ENCODE results near the gene NBEAL1.
"Not testable (repeated sequence)": the region's sequence is repeated elsewhere in the genome, so short reads cannot be mapped to it uniquely, and the experiment has no call there.

NBEAL1 gene

GRCh38 chr2:203040966-203041521 lies 26.4 kb downstream of the NBEAL1 start:
- no peak for DNase-seq

GRCh38 chr2:203042178-203042577 lies 27.5 kb downstream of the NBEAL1 start:
- DNase-seq: no peak

GRCh38 chr2:203043226-203043625 lies 28.6 kb downstream of the NBEAL1 start:
- no peak for DNase-seq

GRCh38 chr2:203045867-203046266 lies 31.2 kb downstream of the NBEAL1 start:
- DNase-seq: no peak

GRCh38 chr2:203052539-203052938 lies 37.9 kb downstream of the NBEAL1 start:
- no peak for DNase-seq

GRCh38 chr2:203059567-203060240 lies 45.0 kb downstream of the NBEAL1 start:
- DNase-seq: no peak

GRCh38 chr2:203061346-203061745 lies 46.7 kb downstream of the NBEAL1 start:
- no peak for DNase-seq

GRCh38 chr2:203062126-203062525 lies 47.5 kb downstream of the NBEAL1 start:
- no peak for DNase-seq

- DNase-seq: not testable (repeated sequence)
Observed at GRCh38 chr2:203066519-203067091, 51.9 kb downstream of the NBEAL1 start.

- no peak for DNase-seq
Observed at GRCh38 chr2:203070701-203071100, 56.0 kb downstream of the NBEAL1 start.

- no peak for DNase-seq
Observed at GRCh38 chr2:203071148-203071547, 56.5 kb downstream of the NBEAL1 start.

- no peak for DNase-seq
Observed at GRCh38 chr2:203072371-203072770, 57.7 kb downstream of the NBEAL1 start.

- DNase-seq: no peak
Observed at GRCh38 chr2:203077451-203077850, 62.8 kb downstream of the NBEAL1 start.

- DNase-seq: no peak
Observed at GRCh38 chr2:203080447-203081045, 65.9 kb downstream of the NBEAL1 start.

- DNase-seq: no peak
Observed at GRCh38 chr2:203083328-203083727, 68.7 kb downstream of the NBEAL1 start.

GRCh38 chr2:203086381-203086780 lies 71.7 kb downstream of the NBEAL1 start:
- not testable (repeated sequence) for DNase-seq

GRCh38 chr2:203090721-203091120 lies 76.0 kb downstream of the NBEAL1 start:
- DNase-seq: not testable (repeated sequence)

- DNase-seq: no peak
Observed at GRCh38 chr2:203097735-203098134, 83.1 kb downstream of the NBEAL1 start.

GRCh38 chr2:203102357-203102756 lies 87.7 kb downstream of the NBEAL1 start:
- DNase-seq: peak; percentile 2

- DNase-seq: no peak
Observed at GRCh38 chr2:203104273-203104672, 89.6 kb downstream of the NBEAL1 start.

- DNase-seq: no peak
Observed at GRCh38 chr2:203105996-203106395, 91.3 kb downstream of the NBEAL1 start.

- not testable (repeated sequence) for DNase-seq
Observed at GRCh38 chr2:203110496-203110895, 95.8 kb downstream of the NBEAL1 start.

- no peak for DNase-seq
Observed at GRCh38 chr2:203112342-203112741, 97.7 kb downstream of the NBEAL1 start.

- not testable (repeated sequence) for DNase-seq
Observed at GRCh38 chr2:203115201-203115700, 100.6 kb downstream of the NBEAL1 start.

Measured in activated CD4-positive, alpha-beta T cell treated with anti-CD3 and anti-CD28 coated beads, Interleukin-10, Interleukin-2, amounts not matched to agents 100 ng/mL and 50 ng/mL, durations not matched to agents 16 hours and 8 hours (primary cell).